ENCODE data around the gene KIF26B.

DNA sequence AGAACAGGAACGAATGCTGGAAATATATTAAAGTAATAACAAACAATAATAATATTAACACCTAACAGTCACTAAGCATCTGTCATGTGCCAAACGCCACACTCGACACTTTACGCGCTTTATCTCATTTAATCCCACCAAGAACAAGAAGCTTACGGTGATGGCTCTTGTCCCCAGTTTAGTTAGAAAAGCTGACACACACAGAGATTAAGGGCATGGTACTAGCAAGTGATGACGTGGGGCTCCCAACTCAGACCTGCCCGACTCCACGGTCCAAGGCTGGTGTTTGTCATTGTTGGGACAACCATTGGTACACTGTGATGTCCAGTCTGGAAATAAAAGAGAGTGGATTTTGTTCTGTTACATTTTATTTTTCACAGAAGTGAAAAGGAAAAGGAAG lies 41.1 kb upstream of the KIF26B start:
- TF ChIP-seq, protein P1, sequence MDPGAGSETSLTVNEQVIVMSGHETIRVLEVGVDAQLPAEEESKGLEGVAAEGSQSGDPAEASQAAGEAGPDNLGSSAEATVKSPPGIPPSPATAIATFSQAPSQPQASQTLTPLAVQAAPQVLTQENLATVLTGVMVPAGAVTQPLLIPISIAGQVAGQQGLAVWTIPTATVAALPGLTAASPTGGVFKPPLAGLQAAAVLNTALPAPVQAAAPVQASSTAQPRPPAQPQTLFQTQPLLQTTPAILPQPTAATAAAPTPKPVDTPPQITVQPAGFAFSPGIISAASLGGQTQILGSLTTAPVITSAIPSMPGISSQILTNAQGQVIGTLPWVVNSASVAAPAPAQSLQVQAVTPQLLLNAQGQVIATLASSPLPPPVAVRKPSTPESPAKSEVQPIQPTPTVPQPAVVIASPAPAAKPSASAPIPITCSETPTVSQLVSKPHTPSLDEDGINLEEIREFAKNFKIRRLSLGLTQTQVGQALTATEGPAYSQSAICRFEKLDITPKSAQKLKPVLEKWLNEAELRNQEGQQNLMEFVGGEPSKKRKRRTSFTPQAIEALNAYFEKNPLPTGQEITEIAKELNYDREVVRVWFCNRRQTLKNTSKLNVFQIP (CRISPR knock-in tag; IDR thresholded peaks at IDR 0.05; ENCODE audit: borderline replicate concordance, low read depth): no peak
- TF ChIP-seq, protein P2, sequence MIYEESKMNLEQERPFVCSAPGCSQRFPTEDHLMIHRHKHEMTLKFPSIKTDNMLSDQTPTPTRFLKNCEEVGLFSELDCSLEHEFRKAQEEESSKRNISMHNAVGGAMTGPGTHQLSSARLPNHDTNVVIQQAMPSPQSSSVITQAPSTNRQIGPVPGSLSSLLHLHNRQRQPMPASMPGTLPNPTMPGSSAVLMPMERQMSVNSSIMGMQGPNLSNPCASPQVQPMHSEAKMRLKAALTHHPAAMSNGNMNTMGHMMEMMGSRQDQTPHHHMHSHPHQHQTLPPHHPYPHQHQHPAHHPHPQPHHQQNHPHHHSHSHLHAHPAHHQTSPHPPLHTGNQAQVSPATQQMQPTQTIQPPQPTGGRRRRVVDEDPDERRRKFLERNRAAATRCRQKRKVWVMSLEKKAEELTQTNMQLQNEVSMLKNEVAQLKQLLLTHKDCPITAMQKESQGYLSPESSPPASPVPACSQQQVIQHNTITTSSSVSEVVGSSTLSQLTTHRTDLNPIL (CRISPR knock-in tag; IDR thresholded peaks at IDR 0.05; ENCODE audit: low read depth): no peak
- TF ChIP-seq ZNF565 (CRISPR knock-in tag; conservative IDR thresholded peaks at IDR 0.05; ENCODE audit: low read depth) (no peak), BACH2 (CRISPR knock-in tag; IDR thresholded peaks at IDR 0.05; ENCODE audit: borderline replicate concordance) (no peak), SNAI2 (CRISPR knock-in tag; IDR thresholded peaks at IDR 0.05) (no peak), ZFP30 (CRISPR knock-in tag; IDR thresholded peaks at IDR 0.05) (no peak), OSR1 (CRISPR knock-in tag; IDR thresholded peaks at IDR 0.05) (no peak), GLIS3 (CRISPR knock-in tag; IDR thresholded peaks at IDR 0.05) (no peak), PPARA (CRISPR knock-in tag; IDR thresholded peaks at IDR 0.05; ENCODE audit: borderline replicate concordance) (no peak), ZC3H10 (CRISPR knock-in tag; IDR thresholded peaks at IDR 0.05) (no peak)
- TF ChIP-seq, protein P3, sequence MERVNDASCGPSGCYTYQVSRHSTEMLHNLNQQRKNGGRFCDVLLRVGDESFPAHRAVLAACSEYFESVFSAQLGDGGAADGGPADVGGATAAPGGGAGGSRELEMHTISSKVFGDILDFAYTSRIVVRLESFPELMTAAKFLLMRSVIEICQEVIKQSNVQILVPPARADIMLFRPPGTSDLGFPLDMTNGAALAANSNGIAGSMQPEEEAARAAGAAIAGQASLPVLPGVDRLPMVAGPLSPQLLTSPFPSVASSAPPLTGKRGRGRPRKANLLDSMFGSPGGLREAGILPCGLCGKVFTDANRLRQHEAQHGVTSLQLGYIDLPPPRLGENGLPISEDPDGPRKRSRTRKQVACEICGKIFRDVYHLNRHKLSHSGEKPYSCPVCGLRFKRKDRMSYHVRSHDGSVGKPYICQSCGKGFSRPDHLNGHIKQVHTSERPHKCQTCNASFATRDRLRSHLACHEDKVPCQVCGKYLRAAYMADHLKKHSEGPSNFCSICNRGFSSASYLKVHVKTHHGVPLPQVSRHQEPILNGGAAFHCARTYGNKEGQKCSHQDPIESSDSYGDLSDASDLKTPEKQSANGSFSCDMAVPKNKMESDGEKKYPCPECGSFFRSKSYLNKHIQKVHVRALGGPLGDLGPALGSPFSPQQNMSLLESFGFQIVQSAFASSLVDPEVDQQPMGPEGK (CRISPR knock-in tag; IDR thresholded peaks at IDR 0.05; ENCODE audit: borderline replicate concordance): no peak
- TF ChIP-seq, protein P4, sequence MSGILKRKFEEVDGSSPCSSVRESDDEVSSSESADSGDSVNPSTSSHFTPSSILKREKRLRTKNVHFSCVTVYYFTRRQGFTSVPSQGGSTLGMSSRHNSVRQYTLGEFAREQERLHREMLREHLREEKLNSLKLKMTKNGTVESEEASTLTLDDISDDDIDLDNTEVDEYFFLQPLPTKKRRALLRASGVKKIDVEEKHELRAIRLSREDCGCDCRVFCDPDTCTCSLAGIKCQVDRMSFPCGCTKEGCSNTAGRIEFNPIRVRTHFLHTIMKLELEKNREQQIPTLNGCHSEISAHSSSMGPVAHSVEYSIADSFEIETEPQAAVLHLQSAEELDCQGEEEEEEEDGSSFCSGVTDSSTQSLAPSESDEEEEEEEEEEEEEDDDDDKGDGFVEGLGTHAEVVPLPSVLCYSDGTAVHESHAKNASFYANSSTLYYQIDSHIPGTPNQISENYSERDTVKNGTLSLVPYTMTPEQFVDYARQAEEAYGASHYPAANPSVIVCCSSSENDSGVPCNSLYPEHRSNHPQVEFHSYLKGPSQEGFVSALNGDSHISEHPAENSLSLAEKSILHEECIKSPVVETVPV (CRISPR knock-in tag; IDR thresholded peaks at IDR 0.05): no peak

Data from SK-N-SH treated with all-trans-retinoic acid at 6 μM for 48 hours (cell line).